HG02678 (cell line): ENCODE measurements around the gene ONECUT1.
A peak's percentile ranks its signal among the peaks of the same experiment; 100 is the strongest.
"Not testable (repeated sequence)": the region's sequence is repeated elsewhere in the genome, so short reads cannot be mapped to it uniquely, and the experiment has no call there.

Experiments used
- ATAC-seq: cut with Tn5 transposase; IDR thresholded peaks from one replicate; pipeline ENCODE4 v1.9.1; 2021; ENCODE audit warnings: mild to moderate bottlenecking, moderate library complexity; ENCODE audit not compliant: unreplicated experiment

ONECUT1 gene

DNA sequence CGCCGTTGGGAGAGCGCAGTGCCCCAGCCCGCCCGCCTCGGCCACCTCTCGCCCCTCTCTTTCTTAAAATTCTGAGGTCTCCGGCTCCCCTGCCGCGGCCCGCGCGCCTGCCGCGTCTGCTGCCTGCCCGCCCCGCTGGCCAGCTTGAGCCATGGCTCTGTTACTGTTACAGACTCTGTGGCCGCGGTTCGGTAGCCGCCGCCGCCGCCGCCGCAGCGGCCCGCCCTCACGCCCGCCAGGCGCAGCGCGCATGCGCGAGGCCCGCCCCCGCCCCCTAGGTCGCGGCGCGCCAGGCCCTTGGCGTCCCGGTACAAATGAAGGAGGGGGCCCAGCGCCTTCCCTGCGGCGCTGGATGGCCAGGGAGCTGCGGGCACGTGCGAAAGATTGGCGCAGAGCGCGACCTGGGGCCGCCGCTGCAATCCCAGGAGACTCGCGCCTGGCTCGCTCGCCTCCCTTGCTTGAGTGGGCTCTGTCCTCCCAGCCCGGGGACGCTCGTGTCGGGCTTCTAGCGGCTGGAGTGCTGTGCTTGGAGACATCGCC is at the start of gene ONECUT1:
Gene ONECUT1, minus strand, starts transcription at position 168 of the 540 bp plus-strand sequence. CDS start 452 bp downstream, outside the sequence.
- ATAC-seq = peak; percentile 64

GRCh38 chr15:52834379-52834778 is 44.2 kb upstream of the ONECUT1 start:
- ATAC-seq = no peak

DNA sequence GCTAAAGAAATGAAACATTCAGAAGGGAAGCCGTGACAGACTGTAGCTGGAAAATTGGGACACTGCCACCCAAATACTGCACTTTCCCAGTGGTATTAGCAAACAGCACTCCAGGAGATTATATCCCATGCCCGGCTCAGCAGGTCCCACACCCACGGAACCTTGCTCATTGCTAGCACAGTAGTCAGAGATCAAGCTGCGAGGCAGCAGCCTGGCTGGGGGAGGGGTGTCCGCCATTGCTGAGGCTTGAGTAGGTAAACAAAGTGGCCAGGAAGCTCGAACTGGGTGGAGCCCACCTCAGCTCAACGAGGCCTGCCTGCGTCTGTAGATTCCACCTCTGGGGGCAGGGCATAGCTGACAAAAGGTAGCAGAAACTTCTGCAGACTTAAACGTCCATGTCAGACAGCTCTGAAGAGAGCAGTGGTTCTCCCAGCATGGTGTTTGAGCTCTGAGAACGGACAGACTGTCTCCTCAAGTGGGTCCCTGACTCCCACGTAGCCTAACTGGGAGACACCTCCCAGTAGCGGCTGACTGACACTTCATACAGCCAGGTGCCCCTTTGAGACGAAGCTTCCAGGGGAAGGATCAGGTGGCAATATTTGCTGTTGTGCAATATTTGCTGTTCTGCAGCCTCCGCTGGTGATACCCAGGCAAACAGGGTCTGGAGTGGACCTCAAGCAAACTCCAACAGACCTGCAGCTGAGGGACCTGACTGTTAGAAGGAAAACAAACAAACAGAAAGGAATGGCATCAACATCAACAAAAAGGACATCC is 34.2 kb upstream of the ONECUT1 start:
- not testable (repeated sequence) for ATAC-seq

DNA sequence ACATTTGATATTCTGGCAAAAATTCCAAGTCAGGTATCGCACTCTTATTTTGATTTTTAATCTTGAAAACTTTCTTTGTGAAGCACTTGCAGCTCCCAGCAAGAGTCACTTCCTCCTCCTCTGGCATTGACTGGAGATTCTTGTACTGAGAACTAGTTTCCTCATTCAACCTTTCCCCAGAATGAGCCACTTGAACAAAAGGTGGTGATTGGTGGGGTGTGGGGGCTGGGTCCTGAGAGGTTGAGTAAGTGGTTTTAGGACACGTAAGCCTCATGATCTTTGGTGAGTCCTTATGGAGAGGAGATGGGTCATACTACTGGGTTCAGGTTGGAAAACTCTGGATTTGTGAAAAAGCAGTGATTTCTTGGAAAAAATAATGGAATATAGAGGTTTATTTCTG is 32.3 kb upstream of the ONECUT1 start:
- no peak for ATAC-seq

DNA sequence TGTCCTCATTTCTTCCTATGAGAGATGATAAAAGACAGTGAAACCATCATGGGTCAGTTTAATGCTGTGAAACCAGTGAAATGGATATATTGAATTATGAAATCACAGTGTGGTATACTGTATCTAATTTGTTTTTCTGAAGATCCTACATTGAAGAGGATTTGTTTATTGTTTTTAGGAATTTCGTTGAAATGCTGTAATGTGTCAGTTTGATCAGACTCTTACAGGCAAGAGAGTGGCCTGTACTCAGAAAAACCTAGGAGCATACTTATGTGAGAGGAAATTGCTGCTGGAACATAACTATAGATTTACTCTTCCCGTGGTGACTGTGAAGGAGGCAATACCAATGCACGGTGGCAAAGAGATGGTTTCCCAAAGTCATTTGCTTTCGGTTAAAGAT is 29.1 kb upstream of the ONECUT1 start:
- no peak for ATAC-seq

GRCh38 chr15:52815899-52816298 is 25.8 kb upstream of the ONECUT1 start:
- ATAC-seq = not testable (repeated sequence)

DNA sequence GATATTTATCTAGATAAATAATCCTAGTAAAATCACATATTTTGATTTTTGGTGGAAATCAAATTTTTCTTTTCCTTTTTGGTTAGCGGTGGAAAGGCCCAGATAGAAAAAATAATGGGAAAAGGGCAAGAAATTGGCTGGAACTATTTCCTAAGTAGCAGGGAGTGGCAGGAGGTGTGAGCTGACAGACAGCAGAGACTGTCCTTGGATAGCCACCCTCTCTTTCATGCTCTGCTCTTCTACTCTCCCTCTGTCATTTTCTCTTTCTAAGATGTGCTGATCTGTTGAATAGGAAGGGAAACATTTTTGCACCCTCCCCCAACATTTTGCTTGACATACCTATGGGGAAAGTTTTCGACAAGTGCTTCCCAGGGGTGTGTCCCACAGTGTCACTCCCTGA is 18.9 kb upstream of the ONECUT1 start:
- no peak for ATAC-seq

GRCh38 chr15:52808441-52808840 is 18.3 kb upstream of the ONECUT1 start:
- ATAC-seq = no peak

DNA sequence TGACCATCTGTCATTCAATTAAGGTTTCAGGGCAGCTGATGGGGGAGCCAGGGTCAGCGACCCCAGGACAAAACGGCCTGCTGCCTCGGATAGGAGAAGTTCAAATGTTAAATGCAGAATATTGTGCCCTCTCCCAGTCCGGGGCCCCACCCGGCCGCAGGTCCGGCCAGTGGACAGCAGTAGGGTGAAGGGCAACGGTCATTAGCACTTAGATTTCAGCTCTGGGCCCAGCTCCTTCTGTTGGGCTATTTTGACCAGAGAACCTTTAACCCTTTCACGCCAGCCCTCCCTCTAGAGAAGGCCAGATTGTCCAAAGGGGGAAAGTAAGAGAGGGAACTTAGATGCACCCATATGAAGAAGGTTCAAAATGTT is 16.1 kb upstream of the ONECUT1 start:
- ATAC-seq = no peak

GRCh38 chr15:52805351-52806283 is 15.5 kb upstream of the ONECUT1 start:
- ATAC-seq = no peak

DNA sequence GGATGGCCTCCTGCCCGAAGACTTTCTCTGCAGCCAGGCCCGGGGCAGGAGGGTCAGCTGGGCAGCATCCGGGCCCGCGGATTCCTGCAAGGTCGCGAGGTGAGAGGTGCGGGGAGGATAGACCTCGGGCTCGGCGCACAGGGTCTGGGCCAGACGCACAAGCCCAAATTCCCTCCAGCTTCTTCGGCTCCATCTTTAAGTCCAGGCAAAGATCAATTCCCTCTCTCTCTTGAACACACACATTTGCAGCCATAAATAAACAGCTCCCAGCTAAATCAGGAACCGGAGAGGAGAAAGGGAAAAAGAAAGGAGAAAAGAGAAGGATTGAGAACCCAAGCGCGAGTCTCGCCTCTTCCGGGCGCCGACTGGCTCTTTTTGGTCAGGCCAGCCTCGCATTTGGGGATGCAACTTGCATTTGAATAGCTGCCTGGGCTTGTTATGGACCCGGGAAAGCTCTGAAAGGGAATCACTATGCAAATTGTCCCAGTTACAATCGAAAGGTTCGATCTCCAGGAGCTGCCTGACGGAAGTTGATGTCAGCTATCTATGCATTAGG is 14.5 kb upstream of the ONECUT1 start:
- ATAC-seq = no peak

DNA sequence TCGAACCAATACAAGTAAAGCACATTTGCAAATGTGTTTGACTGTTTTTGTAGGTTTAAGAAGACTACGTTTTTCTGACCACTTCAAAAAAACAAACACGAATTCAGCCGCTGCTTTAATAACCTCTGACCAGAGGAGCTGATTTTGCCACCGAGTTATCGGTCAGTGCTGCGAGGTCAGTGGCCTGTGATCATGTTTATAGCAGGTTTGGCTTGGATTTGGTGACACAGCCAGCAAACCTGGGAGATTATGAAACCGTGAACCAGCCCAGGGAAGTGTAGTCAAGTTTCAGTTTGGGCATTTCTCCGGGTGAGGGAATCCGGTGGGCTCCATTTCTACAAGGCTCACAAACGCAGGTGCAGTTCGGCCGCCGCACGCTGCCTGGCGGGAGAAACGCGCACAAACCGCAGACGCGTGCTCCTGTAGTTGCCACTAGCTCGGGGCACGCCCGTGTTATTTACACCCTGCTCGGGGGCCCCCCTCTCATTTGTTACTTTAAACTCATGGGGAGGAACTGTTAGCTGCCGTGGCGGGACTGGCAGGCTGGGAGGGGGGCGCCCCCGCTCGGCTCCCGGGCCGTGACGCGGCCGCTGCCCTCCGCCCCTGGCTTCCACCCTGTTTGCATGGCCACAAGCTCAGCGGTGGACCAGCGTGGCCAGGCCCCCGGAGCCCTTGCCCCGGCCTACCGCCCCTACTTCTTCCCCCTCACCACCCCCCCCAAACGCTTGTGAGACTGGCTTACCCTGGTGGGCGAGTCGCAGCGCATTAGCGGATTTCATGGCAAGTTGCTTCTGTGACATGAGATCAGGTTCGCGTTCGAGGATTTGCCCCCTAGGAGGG is 13.6 kb upstream of the ONECUT1 start:
- no peak for ATAC-seq

DNA sequence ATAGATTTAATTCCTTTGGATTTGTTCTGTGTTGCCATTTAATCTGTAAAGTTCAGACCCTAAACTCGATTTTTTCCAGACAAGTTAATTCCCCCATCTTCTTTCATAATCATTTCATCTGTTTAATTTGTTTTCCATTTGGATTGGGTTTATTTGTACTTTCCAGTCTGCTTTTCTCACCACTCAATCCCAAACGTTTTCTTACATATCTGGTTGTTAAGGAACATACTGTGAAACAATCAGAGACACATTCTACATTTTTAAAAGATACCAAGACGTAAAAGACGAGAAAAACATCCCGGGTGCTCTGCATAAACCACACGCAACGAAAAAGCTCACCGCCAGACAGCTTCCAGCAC is 13.0 kb upstream of the ONECUT1 start:
- no peak for ATAC-seq

GRCh38 chr15:52802110-52802509 is 12.0 kb upstream of the ONECUT1 start:
- no peak for ATAC-seq

GRCh38 chr15:52801748-52802085 is 11.6 kb upstream of the ONECUT1 start:
- ATAC-seq = no peak

- no peak for ATAC-seq
Observed at GRCh38 chr15:52800828-52801747, 11.0 kb upstream of the ONECUT1 start.

GRCh38 chr15:52799145-52799811 is 9.1 kb upstream of the ONECUT1 start:
- no peak for ATAC-seq

DNA sequence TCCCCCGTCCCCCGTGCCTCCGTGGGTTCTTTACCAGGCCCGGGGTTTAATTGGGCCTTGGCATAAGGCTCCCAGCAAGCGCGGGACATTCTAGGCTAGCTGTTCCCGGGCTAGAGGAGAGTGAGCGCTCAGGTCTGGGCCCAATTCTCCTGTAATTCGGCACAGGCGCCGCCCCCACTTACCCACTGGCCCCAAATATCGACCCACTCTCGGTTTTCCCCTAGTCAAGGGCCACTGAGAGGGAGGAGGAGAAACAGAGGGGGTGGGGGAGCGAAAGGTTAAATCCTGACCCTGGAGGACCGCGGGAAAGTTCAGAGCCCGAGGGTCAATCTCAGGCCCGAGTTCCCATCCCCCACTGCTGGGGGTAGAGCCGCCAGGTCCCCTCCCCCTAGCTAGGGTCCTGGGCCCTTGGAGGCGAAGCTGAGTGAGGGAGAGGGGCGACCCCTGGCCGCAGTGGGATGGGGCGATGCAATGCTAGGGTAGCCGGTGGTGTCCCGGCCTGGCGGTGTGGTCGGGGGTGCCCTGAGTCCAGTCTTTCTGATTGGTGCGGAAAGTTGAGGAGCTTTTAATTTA is 8.5 kb upstream of the ONECUT1 start:
- no peak for ATAC-seq
